H9 (cell line): ENCODE measurements around the gene ATP4A. TPM values are rescaled to one million over a fixed set of nuclear protein-coding genes. Genes with fewer than 3 reads are reported as not detected.

ENCODE experiments used
- DNase-seq: peaks from one replicate; pipeline ENCODE4 v3.0.0-alpha.2; 2017
- H2AFZ ChIP-seq: one replicate; pipeline ENCODE4 v1.6.1; 2013; ENCODE audit warnings: mild to moderate bottlenecking, low read length, control low read depth, moderate library complexity
- H2AK5ac ChIP-seq: 2 replicates; pipeline ENCODE4 v1.6.1; 2013; ENCODE audit warnings: low read length, control low read depth, mixed read lengths; ENCODE audit not compliant: insufficient read length
- H2BK120ac ChIP-seq: one replicate; pipeline ENCODE4 v1.6.1; 2013; ENCODE audit warnings: low read depth, mild to moderate bottlenecking, low read length, control low read depth, inconsistent platforms; ENCODE audit not compliant: poor library complexity, severe bottlenecking
- H2BK12ac ChIP-seq: 2 replicates; pipeline ENCODE4 v1.6.1; 2013; ENCODE audit warnings: low read length, control low read depth, mixed read lengths, low read depth; ENCODE audit not compliant: insufficient read length
- H2BK15ac ChIP-seq: 2 replicates; pipeline ENCODE4 v1.6.1; 2013; ENCODE audit warnings: low read depth, low read length, control low read depth
- H2BK20ac ChIP-seq: one replicate; pipeline ENCODE4 v1.6.1; 2013; ENCODE audit warnings: low read depth, mild to moderate bottlenecking, low read length, control low read depth, inconsistent platforms; ENCODE audit not compliant: poor library complexity, severe bottlenecking
- H2BK5ac ChIP-seq: 2 replicates; pipeline ENCODE4 v1.6.1; 2013; ENCODE audit warnings: low read length, control low read depth, mixed read lengths; ENCODE audit not compliant: insufficient read length
- H3K14ac ChIP-seq: 2 replicates; pipeline ENCODE4 v1.6.1; 2013; ENCODE audit warnings: low read length, control low read depth; ENCODE audit not compliant: insufficient read depth
- H3K18ac ChIP-seq: 2 replicates; pipeline ENCODE4 v1.6.1; 2013; ENCODE audit warnings: low read depth, mild to moderate bottlenecking, mixed read lengths, low read length, control low read depth; ENCODE audit not compliant: insufficient read length
- H3K23ac ChIP-seq: 2 replicates; pipeline ENCODE4 v1.6.1; 2013; ENCODE audit warnings: low read length, control low read depth, mixed read lengths, low read depth; ENCODE audit not compliant: insufficient read length
- H3K23me2 ChIP-seq: 2 replicates; pipeline ENCODE4 v1.6.1; 2013; ENCODE audit warnings: low read depth, mild to moderate bottlenecking, mixed read lengths, low read length, control low read depth; ENCODE audit not compliant: insufficient read length, poor library complexity, severe bottlenecking
- H3K27ac ChIP-seq: 2 replicates; pipeline ENCODE4 v1.5.1; 2013; ENCODE audit warnings: low read length, control low read depth, mixed read lengths, low read depth; ENCODE audit not compliant: insufficient read length
- H3K27me3 ChIP-seq: 2 replicates; pipeline ENCODE4 v1.6.1; 2013; ENCODE audit warnings: low read length, control low read depth, inconsistent platforms; ENCODE audit not compliant: insufficient read depth
- H3K4ac ChIP-seq: 2 replicates; pipeline ENCODE4 v1.6.1; 2013; ENCODE audit warnings: low read depth, mild to moderate bottlenecking, control low read depth, inconsistent platforms, low read length, moderate library complexity
- H3K4me1 ChIP-seq: 2 replicates; pipeline ENCODE4 v1.6.1; 2013; ENCODE audit warnings: low read length, control low read depth, inconsistent platforms; ENCODE audit not compliant: insufficient read depth
- H3K4me2 ChIP-seq: 2 replicates; pipeline ENCODE4 v1.6.1; 2013; ENCODE audit warnings: low read length, control low read depth, mixed read lengths; ENCODE audit not compliant: insufficient read length, insufficient read depth
- H3K56ac ChIP-seq: 2 replicates; pipeline ENCODE4 v1.6.1; 2013; ENCODE audit warnings: low read depth, mild to moderate bottlenecking, mixed read lengths, low read length, control low read depth; ENCODE audit not compliant: insufficient read length
- H3K79me1 ChIP-seq: 2 replicates; pipeline ENCODE4 v1.6.1; 2013; ENCODE audit warnings: low read depth, mild to moderate bottlenecking, moderate library complexity, low read length, control low read depth, inconsistent platforms; ENCODE audit not compliant: insufficient read depth, poor library complexity, severe bottlenecking
- H3K79me2 ChIP-seq: 2 replicates; pipeline ENCODE4 v1.6.1; 2013; ENCODE audit warnings: low read length, control low read depth, inconsistent platforms; ENCODE audit not compliant: insufficient read depth
- H3K9ac ChIP-seq: 2 replicates; pipeline ENCODE4 v1.6.1; 2013; ENCODE audit warnings: low read length, control low read depth, mixed read lengths; ENCODE audit not compliant: insufficient read length; ENCODE audit errors: extremely low read depth
- H3K9me3 ChIP-seq: one replicate; pipeline ENCODE4 v1.6.1; 2013; ENCODE audit warnings: low read depth, low read length, inconsistent platforms; ENCODE audit not compliant: control insufficient read depth
- H3T11ph ChIP-seq: one replicate; pipeline ENCODE4 v1.6.1; 2013; ENCODE audit warnings: mild to moderate bottlenecking, low read length, control low read depth, inconsistent platforms
- H4K20me1 ChIP-seq: one replicate; pipeline ENCODE4 v1.6.1; 2013; ENCODE audit not compliant: control insufficient read depth, insufficient read length, insufficient read depth
- H4K5ac ChIP-seq: 2 replicates; pipeline ENCODE4 v1.6.1; 2013; ENCODE audit warnings: low read depth, mild to moderate bottlenecking, mixed read lengths, low read length, control low read depth; ENCODE audit not compliant: insufficient read length
- H4K8ac ChIP-seq: replicated peaks from 2 replicates; pipeline ENCODE4 v1.6.1; 2013; ENCODE audit warnings: low read length, control low read depth, mixed read lengths, low read depth; ENCODE audit not compliant: insufficient read length
- H4K91ac ChIP-seq: 2 replicates; pipeline ENCODE4 v1.6.1; 2013; ENCODE audit warnings: low read depth, mild to moderate bottlenecking, moderate library complexity, mixed read lengths, low read length, control low read depth; ENCODE audit not compliant: insufficient read length
- H3K27ac Mint-ChIP-seq, 3 experiments: 2 replicates in 2 of 3; 3 replicates in 1 of 3; pipeline ENCODE4 v1.8.0; 2020 to 2021; ENCODE audit warnings: mixed read lengths in 3 of 3, mild to moderate bottlenecking in 1 of 3, moderate library complexity in 1 of 3
- H3K27me3 Mint-ChIP-seq: 2 replicates; pipeline ENCODE4 v1.8.0; 2021; ENCODE audit warnings: low read depth, mild to moderate bottlenecking, moderate library complexity, mixed read lengths
- H3K36me3 Mint-ChIP-seq, 3 experiments: 2 replicates in 2 of 3; 3 replicates in 1 of 3; pipeline ENCODE4 v1.8.0; 2020 to 2021; ENCODE audit warnings: low read depth in 3 of 3, mixed read lengths in 3 of 3; ENCODE audit not compliant: insufficient read depth in 1 of 3
- H3K4me1 Mint-ChIP-seq, 2 experiments: 2 replicates each; pipeline ENCODE4 v1.8.0; 2020; ENCODE audit warnings: mixed read lengths in 2 of 2
- H3K4me3 Mint-ChIP-seq, 2 experiments: 2 replicates in 1 of 2; 3 replicates in 1 of 2; pipeline ENCODE4 v1.8.0; 2020 to 2021; ENCODE audit warnings: mild to moderate bottlenecking in 2 of 2, mixed read lengths in 2 of 2, moderate library complexity in 1 of 2
- H3K9me3 Mint-ChIP-seq, 2 experiments: 2 replicates in 1 of 2; 3 replicates in 1 of 2; pipeline ENCODE4 v1.8.0; 2020; ENCODE audit warnings: mild to moderate bottlenecking in 2 of 2, mixed read lengths in 2 of 2, moderate library complexity in 1 of 2
- WGBS: extraction: QIAGEN DNeasy Blood & Tissue Kit; methylation state at CpG from one replicate; pipeline ENCODE4 v1.1.7; 2013; ENCODE audit warnings: missing lambda C conversion rate, low lambda C conversion rate, mixed read lengths; ENCODE audit not compliant: insufficient read length; ENCODE audit errors: extremely low coverage; 5-methylcytosine and 5-hydroxymethylcytosine counted together
- total RNA-seq: library from RNA; stranded (reverse); gene quantifications from 2 replicates; pipeline ENCODE4 v1.2.1, GENCODE V29; 2021
- TF ChIP-seq, protein P1 (sequence below): fragments of 200-600 bp; sonication (generic); conservative IDR thresholded peaks from 3 replicates; pipeline ENCODE4 v1.8.0; 2021; ENCODE audit warnings: antibody characterized with exemption, mild to moderate bottlenecking

Gene ATP4A
- total RNA-seq, 1 experiment from 2014 or later, result 0.24 TPM

DNA sequence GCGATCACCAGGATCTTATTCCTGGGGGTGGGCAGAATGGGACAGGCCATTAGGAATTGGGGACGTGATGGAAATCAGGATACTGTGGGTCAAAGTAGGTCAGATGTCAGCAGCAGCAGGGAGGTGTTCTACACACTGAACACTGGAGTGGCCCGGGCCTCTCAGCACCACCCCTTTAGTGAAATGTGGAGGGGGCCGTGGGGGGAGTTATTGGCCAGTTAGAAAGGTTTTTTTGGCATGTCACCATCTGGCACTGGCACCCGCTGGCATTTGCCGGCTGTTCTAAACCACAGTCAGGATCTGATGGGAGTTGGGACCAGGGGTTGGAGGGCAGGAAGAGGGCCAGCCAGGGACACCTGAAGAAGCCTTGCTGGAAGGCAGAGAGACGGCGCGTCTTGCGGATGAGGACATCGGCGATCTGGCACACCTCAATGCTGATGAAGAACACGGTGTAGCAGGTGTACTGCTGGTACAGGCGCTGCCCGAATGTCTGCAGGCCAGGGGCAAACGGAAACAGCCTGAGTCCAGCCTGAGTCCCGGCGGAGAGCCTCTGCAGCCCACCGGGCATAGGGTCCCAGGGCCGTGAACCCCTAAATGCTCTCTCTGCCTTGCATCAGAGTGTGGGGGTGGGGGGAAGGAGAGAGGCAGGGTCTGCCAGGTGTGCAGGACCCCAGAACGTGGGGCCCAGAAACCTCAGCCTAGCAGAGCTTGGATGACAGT is 12.2 kb downstream of the ATP4A start:
- H3K14ac ChIP-seq, result no peak overlapping the region; the same call in 1 of the 2 replicates
- peaks cover 22% of the 10 kb centered on the region for H3K27me3 Mint-ChIP-seq
- H3K4me2 ChIP-seq, result no peak overlapping the region
- TF ChIP-seq, protein P1, sequence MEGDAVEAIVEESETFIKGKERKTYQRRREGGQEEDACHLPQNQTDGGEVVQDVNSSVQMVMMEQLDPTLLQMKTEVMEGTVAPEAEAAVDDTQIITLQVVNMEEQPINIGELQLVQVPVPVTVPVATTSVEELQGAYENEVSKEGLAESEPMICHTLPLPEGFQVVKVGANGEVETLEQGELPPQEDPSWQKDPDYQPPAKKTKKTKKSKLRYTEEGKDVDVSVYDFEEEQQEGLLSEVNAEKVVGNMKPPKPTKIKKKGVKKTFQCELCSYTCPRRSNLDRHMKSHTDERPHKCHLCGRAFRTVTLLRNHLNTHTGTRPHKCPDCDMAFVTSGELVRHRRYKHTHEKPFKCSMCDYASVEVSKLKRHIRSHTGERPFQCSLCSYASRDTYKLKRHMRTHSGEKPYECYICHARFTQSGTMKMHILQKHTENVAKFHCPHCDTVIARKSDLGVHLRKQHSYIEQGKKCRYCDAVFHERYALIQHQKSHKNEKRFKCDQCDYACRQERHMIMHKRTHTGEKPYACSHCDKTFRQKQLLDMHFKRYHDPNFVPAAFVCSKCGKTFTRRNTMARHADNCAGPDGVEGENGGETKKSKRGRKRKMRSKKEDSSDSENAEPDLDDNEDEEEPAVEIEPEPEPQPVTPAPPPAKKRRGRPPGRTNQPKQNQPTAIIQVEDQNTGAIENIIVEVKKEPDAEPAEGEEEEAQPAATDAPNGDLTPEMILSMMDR, result no peak
- WGBS, result no CpG with 5 or more reads among the region's 21 CpGs
- no peak overlapping the region for H3K9ac ChIP-seq
- H3K4ac ChIP-seq, result no peak overlapping the region
- H4K91ac ChIP-seq, result no peak overlapping the region
- no peak overlapping the region for H3K18ac ChIP-seq
- no peak for DNase-seq
- no peak overlapping the region for H2BK120ac ChIP-seq
- no peaks in the 10 kb centered on the region for H4K20me1 ChIP-seq
- H3K23ac ChIP-seq, result no peak overlapping the region
- no peak overlapping the region for H4K5ac ChIP-seq
- H3K27me3 ChIP-seq, result no peaks in the 10 kb centered on the region
- H2BK15ac ChIP-seq, result no peak overlapping the region
- no peak overlapping the region for H2BK5ac ChIP-seq
- H4K8ac ChIP-seq, result no peak overlapping the region
- peaks cover 17 to 21% of the 10 kb centered on the region in 2 experiments for H3K4me1 Mint-ChIP-seq
- peaks cover 7 to 36% (median 19%) of the 10 kb centered on the region in 3 experiments; a peak in 6 of 7 replicates for H3K36me3 Mint-ChIP-seq
- H2AFZ ChIP-seq, result no peak overlapping the region
- no peaks in the 10 kb centered on the region for H3K9me3 ChIP-seq
- H2AK5ac ChIP-seq, result no peak overlapping the region
- no peak overlapping the region for H3K4me3 Mint-ChIP-seq
- H3K27ac Mint-ChIP-seq, result peak overlapping the region in 1 of 3 experiments; percentile 71; a peak in 1 of 7 replicates
- H3K4me1 ChIP-seq, result no peaks in the 10 kb centered on the region
- H3K56ac ChIP-seq, result no peak overlapping the region
- no peak overlapping the region for H3K27ac ChIP-seq
- H2BK20ac ChIP-seq, result no peak overlapping the region
- no peak overlapping the region for H3T11ph ChIP-seq
- no peak overlapping the region for H2BK12ac ChIP-seq
- H3K79me2 ChIP-seq, result no peaks in the 10 kb centered on the region
- no peaks in the 10 kb centered on the region for H3K9me3 Mint-ChIP-seq
- peaks cover 2% of the 10 kb centered on the region for H3K23me2 ChIP-seq
- no peaks in the 10 kb centered on the region for H3K79me1 ChIP-seq
